H1 (cell line): Measurements from ENCODE around the gene POLE. TPM values are rescaled to one million over a fixed set of nuclear protein-coding genes. Genes with fewer than 3 reads are reported as not detected.

Experiments
- CTCF ChIA-PET: fragments of 300-600 bp; sonication (Branson Sonifier 250); formaldehyde crosslinking; loops from one replicate; lab custom pipeline; 2021; ENCODE audit not compliant: partially characterized antibody; lab: Charles Lee
- POLR2A ChIA-PET: fragments of 300-600 bp; sonication (Branson Sonifier 250); formaldehyde crosslinking; loops from one replicate; lab custom pipeline; 2021; ENCODE audit warnings: inconsistent platforms; ENCODE audit not compliant: partially characterized antibody; lab: Charles Lee
- DNase-seq, 2 experiments: peaks; one replicate each; pipeline versions ENCODE4 v3.0.0 to v3.0.0-alpha.2; 2010 to 2022; ENCODE audit warnings: low spot score in 2 of 2, low read depth in 1 of 2, mixed read lengths in 1 of 2
- FAIRE-seq: peaks from 2 replicates; lab custom pipeline; 2011; peaks lifted over from hg19 to GRCh38; lab: Jason Lieb, UNC
- H2AFZ ChIP-seq: 2 replicates; pipeline ENCODE4 v1.8.1; 2012; ENCODE audit warnings: low read length, inconsistent platforms
- H2AK5ac ChIP-seq: 2 replicates; pipeline ENCODE4 v1.6.1; 2013; ENCODE audit warnings: low read depth, low read length
- H2BK120ac ChIP-seq: replicated peaks from 2 replicates; pipeline ENCODE3; 2013; ENCODE audit warnings: low read depth, low read length, inconsistent platforms
- H2BK12ac ChIP-seq: 2 replicates; pipeline ENCODE4 v1.6.1; 2013; ENCODE audit warnings: low read depth, low read length
- H2BK15ac ChIP-seq: 2 replicates; pipeline ENCODE4 v1.6.1; 2013; ENCODE audit warnings: low read length
- H2BK20ac ChIP-seq: 2 replicates; pipeline ENCODE4 v1.6.1; 2013; ENCODE audit warnings: low read length
- H2BK5ac ChIP-seq: 2 replicates; pipeline ENCODE4 v1.6.1; 2013; ENCODE audit warnings: low read depth, low read length
- H3K14ac ChIP-seq: 2 replicates; pipeline ENCODE4 v1.6.1; 2013; ENCODE audit warnings: inconsistent platforms; ENCODE audit not compliant: insufficient read length
- H3K18ac ChIP-seq: 2 replicates; pipeline ENCODE4 v1.6.1; 2013; ENCODE audit warnings: low read length; ENCODE audit errors: extremely low read depth
- H3K23ac ChIP-seq: 2 replicates; pipeline ENCODE4 v1.6.1; 2013; ENCODE audit warnings: inconsistent platforms; ENCODE audit not compliant: insufficient read length
- H3K23me2 ChIP-seq: 2 replicates; pipeline ENCODE4 v1.6.1; 2013; ENCODE audit warnings: low read depth, low read length
- H3K27ac ChIP-seq: 2 replicates; pipeline ENCODE4 v1.6.1; 2011; ENCODE audit warnings: low read depth, low read length, inconsistent platforms
- H3K27me3 ChIP-seq, 4 experiments: replicated peaks in 1 of 4; 1 replicate in 1 of 4; 2 replicates in 3 of 4; pipeline versions ENCODE4 v1.6.1 to v1.8.1; 2011 to 2013; ENCODE audit warnings: low read length in 3 of 4, mild to moderate bottlenecking in 3 of 4, inconsistent platforms in 2 of 4, mixed read lengths in 2 of 4, moderate library complexity in 1 of 4; ENCODE audit not compliant: control insufficient read depth in 3 of 4, insufficient read depth in 3 of 4; ENCODE audit errors: extremely low read depth in 1 of 4
- H3K36me3 ChIP-seq, 4 experiments: 2 replicates each; pipeline versions ENCODE4 v1.6.1 to v1.8.1; 2011 to 2013; ENCODE audit warnings: mild to moderate bottlenecking in 4 of 4, low read length in 3 of 4, moderate library complexity in 2 of 4, control low read depth in 1 of 4, inconsistent platforms in 1 of 4; ENCODE audit not compliant: insufficient read depth in 4 of 4, control insufficient read depth in 2 of 4
- H3K4ac ChIP-seq: replicated peaks from 2 replicates; pipeline ENCODE3; 2013; ENCODE audit warnings: low read length, low read depth, mixed read lengths, inconsistent platforms; ENCODE audit not compliant: insufficient read length
- H3K4me1 ChIP-seq, 4 experiments: replicated peaks in 1 of 4; 1 replicate in 1 of 4; 2 replicates in 3 of 4; pipeline versions ENCODE4 v1.6.1 to v1.8.1; 2011 to 2013; ENCODE audit warnings: low read length in 3 of 4, inconsistent platforms in 2 of 4, mixed read lengths in 1 of 4; ENCODE audit not compliant: insufficient read depth in 4 of 4, control insufficient read depth in 3 of 4
- H3K4me2 ChIP-seq, 2 experiments: 2 replicates each; pipeline versions ENCODE4 v1.6.1 to v1.8.1; 2011 to 2013; ENCODE audit warnings: low read depth in 2 of 2, low read length in 2 of 2, control low read depth in 1 of 2, inconsistent platforms in 1 of 2, mild to moderate bottlenecking in 1 of 2; ENCODE audit not compliant: insufficient read depth in 1 of 2
- H3K4me3 ChIP-seq, 4 experiments: fragments of 200-600, 300-600 bp in 1 of 4; sonication (generic), shearing (Covaris generic), sonication (Bioruptor Twin) in 1 of 4; 2 replicates each; pipeline versions ENCODE4 v1.5.1 to v1.8.1; 2011 to 2016; ENCODE audit warnings: low read length in 4 of 4, low read depth in 3 of 4, control low read depth in 2 of 4, inconsistent platforms in 2 of 4, mild to moderate bottlenecking in 2 of 4, mixed read lengths in 1 of 4, moderate library complexity in 1 of 4; ENCODE audit not compliant: insufficient read depth in 2 of 4; ENCODE audit errors: extremely low read depth in 1 of 4
- H3K56ac ChIP-seq: replicated peaks from 2 replicates; pipeline ENCODE3; 2013; ENCODE audit warnings: low read depth, mild to moderate bottlenecking, mixed read lengths, low read length, inconsistent platforms; ENCODE audit not compliant: insufficient read length
- H3K79me1 ChIP-seq: 2 replicates; pipeline ENCODE4 v1.6.1; 2013; ENCODE audit warnings: low read depth, low read length, control low read depth
- H3K79me2 ChIP-seq, 2 experiments: 2 replicates each; pipeline versions ENCODE4 v1.6.1 to v1.8.1; 2012 to 2013; ENCODE audit warnings: low read length in 2 of 2, mild to moderate bottlenecking in 2 of 2, inconsistent platforms in 1 of 2; ENCODE audit not compliant: insufficient read depth in 2 of 2, control insufficient read depth in 1 of 2
- H3K9ac ChIP-seq, 4 experiments: replicated peaks in 1 of 4; 1 replicate in 1 of 4; 2 replicates in 3 of 4; pipeline versions ENCODE4 v1.6.1 to v1.8.1; 2011 to 2013; ENCODE audit warnings: low read depth in 3 of 4, low read length in 3 of 4, control low read depth in 2 of 4, mild to moderate bottlenecking in 2 of 4, moderate library complexity in 2 of 4, inconsistent platforms in 1 of 4; ENCODE audit errors: extremely low read depth in 1 of 4
- H3K9me3 ChIP-seq, 2 experiments: 2 replicates each; pipeline versions ENCODE4 v1.6.1 to v1.8.1; 2012 to 2013; ENCODE audit warnings: mild to moderate bottlenecking in 2 of 2, moderate library complexity in 2 of 2, control low read depth in 1 of 2, inconsistent platforms in 1 of 2, low read depth in 1 of 2, low read length in 1 of 2, mixed read lengths in 1 of 2; ENCODE audit not compliant: insufficient read depth in 2 of 2
- H4K20me1 ChIP-seq, 2 experiments: replicated peaks in 1 of 2; 2 replicates each; pipeline versions ENCODE3 to v1.8.1; 2011 to 2013; ENCODE audit warnings: inconsistent platforms in 2 of 2, low read length in 2 of 2, mild to moderate bottlenecking in 1 of 2; ENCODE audit not compliant: insufficient read depth in 2 of 2, control insufficient read depth in 1 of 2
- H4K5ac ChIP-seq: 2 replicates; pipeline ENCODE4 v1.6.1; 2013; ENCODE audit warnings: low read length, low read depth, mixed read lengths, inconsistent platforms; ENCODE audit not compliant: insufficient read length
- H4K8ac ChIP-seq: 2 replicates; pipeline ENCODE4 v1.8.0; 2013; ENCODE audit warnings: mild to moderate bottlenecking, moderate library complexity, low read length, inconsistent platforms; ENCODE audit not compliant: insufficient read depth; ENCODE audit errors: extremely low read depth
- H4K91ac ChIP-seq: replicated peaks from 2 replicates; pipeline ENCODE3; 2013; ENCODE audit warnings: low read length, mixed read lengths, inconsistent platforms; ENCODE audit not compliant: insufficient read length
- ASH2L ChIP-seq: fragments of 200-600, 300-600 bp; sonication (generic); IDR thresholded peaks from one replicate; pipeline ENCODE4 v1.7.1; 2017; ENCODE audit warnings: low read length
- EGR1 ChIP-seq: IDR thresholded peaks from 2 replicates; pipeline ENCODE4 v1.6.1; 2011; ENCODE audit warnings: low read depth, low read length, borderline replicate concordance
- WGBS, 2 experiments: shearing (Covaris generic) in 1 of 2; methylation state at CpG; one replicate each; pipeline versions ENCODE4 v1.1.6 to v1.1.7; 2013 to 2015; ENCODE audit warnings: low lambda C conversion rate in 2 of 2, mixed read lengths in 2 of 2, inconsistent platforms in 1 of 2, low coverage in 1 of 2, missing lambda C conversion rate in 1 of 2; ENCODE audit not compliant: insufficient replicate concordance in 2 of 2, insufficient coverage in 1 of 2, insufficient read length in 1 of 2; ENCODE audit errors: extremely low coverage in 1 of 2, missing lambda C conversion rate in 1 of 2; 5-methylcytosine and 5-hydroxymethylcytosine counted together
- polyA plus RNA-seq, 7 experiments: library from polyadenylated mRNA; depleted of rRNA in 3 of 7; stranded (reverse) in 5 of 7; unstranded in 2 of 7; fragments of >200 nt in 5 of 7; fragments of 200-250 nt in 2 of 7; gene quantifications; 1 replicate in 5 of 7; 2 replicates in 1 of 7; 4 replicates in 1 of 7; pipeline versions ENCODE4 v1.2.1 to v1.2.3, GENCODE V29; 2011 to 2013; ENCODE audit warnings: missing spikeins in 2 of 7, mixed read lengths in 2 of 7
- total RNA-seq: library from RNA; stranded (reverse); fragmentation: NEBNext Ultra II Directional; extraction: Animal tissue kit (Norgen Biotek cat#: 25700); gene quantifications from 2 replicates; pipeline ENCODE4 v1.2.1, GENCODE V29; 2021

The POLE gene
- total and polyA plus RNA-seq, 2 of the 8 experiments (the other 6 are each of a cell fraction or from before 2014, with no cell fraction given), result 59.7 to 115 TPM

GRCh38 chr12:132686825-132687210 lies 324 bp downstream of the POLE start:
- Histone ChIP-seq H3K79me2 (peaks cover 22 to 43% of the 10 kb centered on the region in 2 experiments), H3K79me1 (peaks cover 7% of the 10 kb centered on the region), H3K4me3 (peak overlapping the region; percentile 59 to 88 (median 66)), H2AK5ac (no peak overlapping the region), H2AFZ (no peak overlapping the region), H2BK120ac (no peak overlapping the region), H3K23ac (no peak overlapping the region), H2BK20ac (no peak overlapping the region), H4K91ac (no peak overlapping the region), H3K27ac (peak overlapping the region; percentile 89; the same call in 1 of the 2 replicates), H3K14ac (no peak overlapping the region), H3K4me2 (peak overlapping the region; percentile 33 to 61; a peak in 3 of 4 replicates), H2BK15ac (no peak overlapping the region), H3K23me2 (no peaks in the 10 kb centered on the region; the same call in 1 of the 2 replicates), H3K9ac (peak overlapping the region; percentile 38 to 99 (median 80)), H3K36me3 (peaks cover 0 to 8% (median 0%) of the 10 kb centered on the region in 4 experiments; a peak in 3 of 8 replicates), H4K8ac (peak overlapping the region; percentile 99; the same call in 1 of the 2 replicates), H4K20me1 (peaks cover 11 to 16% of the 10 kb centered on the region in 2 experiments), H4K5ac (peak overlapping the region; percentile 43), H3K27me3 (peaks cover 2 to 9% (median 6%) of the 10 kb centered on the region in 4 experiments; a peak in 6 of 7 replicates), H3K18ac (no peak overlapping the region), H3K4ac (no peak overlapping the region), H2BK5ac (no peak overlapping the region), H3K9me3 (no peaks in the 10 kb centered on the region), H3K56ac (no peak overlapping the region), H2BK12ac (no peak overlapping the region), H3K4me1 (peaks cover 0 to 2% (median 0%) of the 10 kb centered on the region in 4 experiments; a peak in 1 of 7 replicates)
- CTCF ChIA-PET, result no interaction called here
- POLR2A ChIA-PET, result interaction anchor here (0.6 to 2.6 kb wide), 4 partner anchors 24 to 218 kb away, joined by 3 to 10 read pairs (median 4); partner anchors contain the start of gene PGAM5
- TF ChIP-seq ASH2L (peak; percentile 33), EGR1 (no peak)
- 1% methylated on average over 23 of the region's 55 CpGs; no CpG with 5 or more reads in 1 of the 2 experiments for WGBS, 2 experiments
- DNase-seq (no peak), FAIRE-seq (no peak)
